ENCODE results near the gene STAT4.

Gene STAT4

DNA sequence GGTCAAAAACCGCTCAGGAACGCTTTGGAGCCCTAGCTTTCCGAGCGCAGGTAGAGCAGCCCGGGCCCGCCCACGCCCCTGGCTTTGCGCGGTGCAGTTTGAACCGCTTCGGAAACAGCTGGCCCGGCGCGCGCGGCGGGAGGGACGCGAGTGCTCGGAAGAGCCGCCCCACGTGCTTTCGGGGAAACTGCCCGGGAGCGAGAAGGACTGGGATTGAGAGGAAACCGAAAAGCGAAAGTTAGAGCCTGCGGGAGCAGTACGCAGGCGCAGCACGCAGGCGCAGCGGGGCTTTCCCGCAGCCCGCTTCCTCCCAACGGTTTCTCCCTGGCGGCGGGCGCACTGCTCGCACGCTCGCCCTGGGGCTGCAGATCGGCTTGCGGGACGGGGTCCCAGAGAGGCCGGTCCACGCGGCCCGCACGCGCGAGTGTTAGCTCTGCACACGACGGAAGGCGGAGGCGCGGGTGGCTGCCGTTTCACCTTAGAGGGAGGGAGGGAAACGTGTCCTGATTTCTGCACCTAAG, 130.5 kb downstream of the STAT4 start (continued):
- TF ChIP-seq SP2 (tag by site-specific recombination; IDR thresholded peaks at IDR 0.05) (peak; percentile 86), ZNF843 (tag by site-specific recombination; IDR thresholded peaks at IDR 0.05) (peak; percentile 84), ZEB2 (tag by site-specific recombination; IDR thresholded peaks at IDR 0.05) (peak; percentile 98), SP7 (tag by site-specific recombination; IDR thresholded peaks at IDR 0.05) (peak; percentile 94), WT1 (tag by site-specific recombination; IDR thresholded peaks at IDR 0.05) (0 out of 2 replicates have a peak, but pooled peaks have one; percentile 46), ZNF23 (tag by site-specific recombination; IDR thresholded peaks at IDR 0.05; ENCODE audit: borderline replicate concordance) (no peak), KLF10 (tag by site-specific recombination; IDR thresholded peaks at IDR 0.05) (peak; percentile 97), ZNF221 (tag by site-specific recombination; IDR thresholded peaks at IDR 0.05; ENCODE audit: borderline replicate concordance) (peak; percentile 40; the same call in 1 of the 2 replicates), ZNF621 (tag by site-specific recombination; IDR thresholded peaks at IDR 0.05) (no peak), ZFP69B (tag by site-specific recombination; IDR thresholded peaks at IDR 0.05) (peak; percentile 85), REPIN1 (tag by site-specific recombination; IDR thresholded peaks at IDR 0.05; ENCODE audit: low read depth) (0 out of 2 replicates have a peak, but pooled peaks have one; percentile 42), ZNF585B (tag by site-specific recombination; IDR thresholded peaks at IDR 0.05) (no peak), ZNF280D (tag by site-specific recombination; IDR thresholded peaks at IDR 0.05) (no peak), ZSCAN18 (tag by site-specific recombination; IDR thresholded peaks at IDR 0.05) (no peak), GLI2 (tag by site-specific recombination; IDR thresholded peaks at IDR 0.05; ENCODE audit: borderline replicate concordance, low read depth) (no peak), KLF8 (tag by site-specific recombination; IDR thresholded peaks at IDR 0.05) (peak; percentile 94), ZNF335 (tag by site-specific recombination; conservative IDR thresholded peaks at IDR 0.05) (peak; percentile 59; the same call in 1 of the 2 replicates), ZNF501 (tag by site-specific recombination; IDR thresholded peaks at IDR 0.05) (peak; percentile 97), ZNF132 (tag by site-specific recombination; IDR thresholded peaks at IDR 0.05; ENCODE audit: borderline replicate concordance) (no peak), ZNF658 (tag by site-specific recombination; IDR thresholded peaks at IDR 0.05) (no peak), KLF16 (tag by site-specific recombination; IDR thresholded peaks at IDR 0.05) (peak; percentile 87), ZNF76 (tag by site-specific recombination; IDR thresholded peaks at IDR 0.05; ENCODE audit: borderline replicate concordance, low read depth) (peak; percentile 86), ZNF623 (tag by site-specific recombination; IDR thresholded peaks at IDR 0.05) (peak; percentile 23; the same call in 1 of the 2 replicates), ZSCAN30 (tag by site-specific recombination; IDR thresholded peaks at IDR 0.05) (peak; percentile 95), ZNF549 (tag by site-specific recombination; IDR thresholded peaks at IDR 0.05) (no peak)
- TF ChIP-seq, protein P1, sequence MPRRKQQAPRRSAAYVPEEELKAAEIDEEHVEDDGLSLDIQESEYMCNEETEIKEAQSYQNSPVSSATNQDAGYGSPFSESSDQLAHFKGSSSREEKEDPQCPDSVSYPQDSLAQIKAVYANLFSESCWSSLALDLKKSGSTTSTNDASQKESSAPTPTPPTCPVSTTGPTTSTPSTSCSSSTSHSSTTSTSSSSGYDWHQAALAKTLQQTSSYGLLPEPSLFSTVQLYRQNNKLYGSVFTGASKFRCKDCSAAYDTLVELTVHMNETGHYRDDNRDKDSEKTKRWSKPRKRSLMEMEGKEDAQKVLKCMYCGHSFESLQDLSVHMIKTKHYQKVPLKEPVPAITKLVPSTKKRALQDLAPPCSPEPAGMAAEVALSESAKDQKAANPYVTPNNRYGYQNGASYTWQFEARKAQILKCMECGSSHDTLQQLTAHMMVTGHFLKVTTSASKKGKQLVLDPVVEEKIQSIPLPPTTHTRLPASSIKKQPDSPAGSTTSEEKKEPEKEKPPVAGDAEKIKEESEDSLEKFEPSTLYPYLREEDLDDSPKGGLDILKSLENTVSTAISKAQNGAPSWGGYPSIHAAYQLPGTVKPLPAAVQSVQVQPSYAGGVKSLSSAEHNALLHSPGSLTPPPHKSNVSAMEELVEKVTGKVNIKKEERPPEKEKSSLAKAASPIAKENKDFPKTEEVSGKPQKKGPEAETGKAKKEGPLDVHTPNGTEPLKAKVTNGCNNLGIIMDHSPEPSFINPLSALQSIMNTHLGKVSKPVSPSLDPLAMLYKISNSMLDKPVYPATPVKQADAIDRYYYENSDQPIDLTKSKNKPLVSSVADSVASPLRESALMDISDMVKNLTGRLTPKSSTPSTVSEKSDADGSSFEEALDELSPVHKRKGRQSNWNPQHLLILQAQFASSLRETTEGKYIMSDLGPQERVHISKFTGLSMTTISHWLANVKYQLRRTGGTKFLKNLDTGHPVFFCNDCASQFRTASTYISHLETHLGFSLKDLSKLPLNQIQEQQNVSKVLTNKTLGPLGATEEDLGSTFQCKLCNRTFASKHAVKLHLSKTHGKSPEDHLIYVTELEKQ (tag by site-specific recombination; IDR thresholded peaks at IDR 0.05; ENCODE audit: borderline replicate concordance), result peak; percentile 90
- TF ChIP-seq, protein P2, sequence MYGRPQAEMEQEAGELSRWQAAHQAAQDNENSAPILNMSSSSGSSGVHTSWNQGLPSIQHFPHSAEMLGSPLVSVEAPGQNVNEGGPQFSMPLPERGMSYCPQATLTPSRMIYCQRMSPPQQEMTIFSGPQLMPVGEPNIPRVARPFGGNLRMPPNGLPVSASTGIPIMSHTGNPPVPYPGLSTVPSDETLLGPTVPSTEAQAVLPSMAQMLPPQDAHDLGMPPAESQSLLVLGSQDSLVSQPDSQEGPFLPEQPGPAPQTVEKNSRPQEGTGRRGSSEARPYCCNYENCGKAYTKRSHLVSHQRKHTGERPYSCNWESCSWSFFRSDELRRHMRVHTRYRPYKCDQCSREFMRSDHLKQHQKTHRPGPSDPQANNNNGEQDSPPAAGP (tag by site-specific recombination; IDR thresholded peaks at IDR 0.05), result peak; percentile 72
- TF ChIP-seq, protein P3, sequence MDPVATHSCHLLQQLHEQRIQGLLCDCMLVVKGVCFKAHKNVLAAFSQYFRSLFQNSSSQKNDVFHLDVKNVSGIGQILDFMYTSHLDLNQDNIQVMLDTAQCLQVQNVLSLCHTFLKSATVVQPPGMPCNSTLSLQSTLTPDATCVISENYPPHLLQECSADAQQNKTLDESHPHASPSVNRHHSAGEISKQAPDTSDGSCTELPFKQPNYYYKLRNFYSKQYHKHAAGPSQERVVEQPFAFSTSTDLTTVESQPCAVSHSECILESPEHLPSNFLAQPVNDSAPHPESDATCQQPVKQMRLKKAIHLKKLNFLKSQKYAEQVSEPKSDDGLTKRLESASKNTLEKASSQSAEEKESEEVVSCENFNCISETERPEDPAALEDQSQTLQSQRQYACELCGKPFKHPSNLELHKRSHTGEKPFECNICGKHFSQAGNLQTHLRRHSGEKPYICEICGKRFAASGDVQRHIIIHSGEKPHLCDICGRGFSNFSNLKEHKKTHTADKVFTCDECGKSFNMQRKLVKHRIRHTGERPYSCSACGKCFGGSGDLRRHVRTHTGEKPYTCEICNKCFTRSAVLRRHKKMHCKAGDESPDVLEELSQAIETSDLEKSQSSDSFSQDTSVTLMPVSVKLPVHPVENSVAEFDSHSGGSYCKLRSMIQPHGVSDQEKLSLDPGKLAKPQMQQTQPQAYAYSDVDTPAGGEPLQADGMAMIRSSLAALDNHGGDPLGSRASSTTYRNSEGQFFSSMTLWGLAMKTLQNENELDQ (tag by site-specific recombination; IDR thresholded peaks at IDR 0.05; ENCODE audit: low read depth), result no peak

Measured in HEK293 (cell line).